ENCODE results near the gene SMTNL1.
A peak's percentile ranks its signal among the peaks of the same experiment; 100 is the strongest.
"Not testable (repeated sequence)": the region's sequence is repeated elsewhere in the genome, so short reads cannot be mapped to it uniquely, and the experiment has no call there.

The SMTNL1 gene

GRCh38 chr11:57508341-57509170 is 28.8 kb upstream of the SMTNL1 start:
- DNase-seq = no peak

- no peak for DNase-seq
Observed at GRCh38 chr11:57511741-57512430, 25.5 kb upstream of the SMTNL1 start.

- no peak for DNase-seq
Observed at GRCh38 chr11:57512646-57513451, 24.5 kb upstream of the SMTNL1 start.

- DNase-seq = no peak
Observed at GRCh38 chr11:57513452-57513795, 24.0 kb upstream of the SMTNL1 start.

- DNase-seq = peak in 18 of 51 donors; percentile 5 to 46 (median 22)
Observed at GRCh38 chr11:57513911-57514537, 23.4 kb upstream of the SMTNL1 start.

GRCh38 chr11:57514538-57515331 is 22.7 kb upstream of the SMTNL1 start:
- peak in 15 of 51 donors; percentile 8 to 44 (median 20) for DNase-seq

GRCh38 chr11:57515332-57516060 is 21.9 kb upstream of the SMTNL1 start, which contains the start of gene SLC43A1:
Gene SLC43A1, minus strand, starts transcription at chr11:57515702. Its CDS starts 1,591 bp downstream, at chr11:57514111.
- peak in 10 of 51 donors; percentile 4 to 23 (median 12) for DNase-seq

- DNase-seq = no peak
Observed at GRCh38 chr11:57516061-57516443, 21.3 kb upstream of the SMTNL1 start.

GRCh38 chr11:57521116-57521515 is 16.3 kb upstream of the SMTNL1 start:
- no peak for DNase-seq

- DNase-seq = no peak
Observed at GRCh38 chr11:57523419-57523818, 14.0 kb upstream of the SMTNL1 start.

GRCh38 chr11:57527056-57527631 is 10.3 kb upstream of the SMTNL1 start:
- DNase-seq = peak in 38 of 51 donors; percentile 5 to 79 (median 36)

GRCh38 chr11:57529012-57529411 is 8.4 kb upstream of the SMTNL1 start:
- DNase-seq = no peak

GRCh38 chr11:57530215-57530595 is 7.2 kb upstream of the SMTNL1 start:
- DNase-seq = no peak

- peak; percentile 48 to 97 (median 91) for DNase-seq
Observed at GRCh38 chr11:57530596-57531507, 6.5 kb upstream of the SMTNL1 start, which contains the start of gene TIMM10. Gene TIMM10, minus strand, starts transcription at chr11:57530754. Its CDS starts 565 bp downstream, at chr11:57530189.

GRCh38 chr11:57534449-57534848 is 2.9 kb upstream of the SMTNL1 start:
- not testable (repeated sequence) for DNase-seq

GRCh38 chr11:57539342-57539741 is 1.9 kb downstream of the SMTNL1 start:
- no peak for DNase-seq

GRCh38 chr11:57541169-57541568 is 3.8 kb downstream of the SMTNL1 start:
- DNase-seq = no peak

- no peak for DNase-seq
Observed at GRCh38 chr11:57542582-57542981, 5.2 kb downstream of the SMTNL1 start.
